ENCODE measurements around the gene CAPRIN1.

Gene CAPRIN1

GRCh38 chr11:34051349-34052035, at the start of gene CAPRIN1:
CAPRIN1 (plus strand) TSS chr11:34051731; CDS start chr11:34052421, 690 bp downstream.
- peak; percentile 76 for DNase-seq

- DNase-seq = no peak
Observed at GRCh38 chr11:34002420-34002819, 49.1 kb upstream of the CAPRIN1 start.

GRCh38 chr11:34004236-34004635, 47.3 kb upstream of the CAPRIN1 start:
- no peak for DNase-seq

- DNase-seq = no peak
Observed at GRCh38 chr11:34006876-34007275, 44.7 kb upstream of the CAPRIN1 start.

- DNase-seq = no peak
Observed at GRCh38 chr11:34012734-34013133, 38.8 kb upstream of the CAPRIN1 start.

GRCh38 chr11:34013898-34014571, 37.5 kb upstream of the CAPRIN1 start:
- no peak for DNase-seq

- no peak for DNase-seq
Observed at GRCh38 chr11:34021977-34022735, 29.4 kb upstream of the CAPRIN1 start.

- DNase-seq = no peak
Observed at GRCh38 chr11:34026432-34026831, 25.1 kb upstream of the CAPRIN1 start.

GRCh38 chr11:34027516-34028408, 23.8 kb upstream of the CAPRIN1 start:
- no peak for DNase-seq

GRCh38 chr11:34028425-34028824, 23.1 kb upstream of the CAPRIN1 start:
- DNase-seq = no peak

GRCh38 chr11:34029176-34029575, 22.4 kb upstream of the CAPRIN1 start:
- DNase-seq = no peak

GRCh38 chr11:34030382-34030781, 21.1 kb upstream of the CAPRIN1 start:
- no peak for DNase-seq

GRCh38 chr11:34033399-34033798, 18.1 kb upstream of the CAPRIN1 start:
- DNase-seq = no peak

GRCh38 chr11:34034053-34034452, 17.5 kb upstream of the CAPRIN1 start:
- DNase-seq = no peak

- DNase-seq = no peak
Observed at GRCh38 chr11:34036456-34036855, 15.1 kb upstream of the CAPRIN1 start.

- DNase-seq = no peak
Observed at GRCh38 chr11:34037016-34037415, 14.5 kb upstream of the CAPRIN1 start.

- DNase-seq = no peak
Observed at GRCh38 chr11:34040571-34040970, 11.0 kb upstream of the CAPRIN1 start.

GRCh38 chr11:34044664-34045485, 6.7 kb upstream of the CAPRIN1 start:
- DNase-seq = no peak

GRCh38 chr11:34049028-34049427, 2.5 kb upstream of the CAPRIN1 start:
- no peak for DNase-seq

GRCh38 chr11:34050581-34051348, 766 bp upstream of the CAPRIN1 start:
- no peak for DNase-seq

GRCh38 chr11:34052036-34052607, 591 bp downstream of the CAPRIN1 start:
- DNase-seq = peak; percentile 80
